Liver (tissue), 10 donors: ENCODE data around the gene CLCN1. TPM values are rescaled to one million over a fixed set of nuclear protein-coding genes. Genes with fewer than 3 reads are reported as not detected.

Experiments
- DNase-seq: peaks from one replicate; pipeline ENCODE4 v3.0.0-alpha.2; 2017; ENCODE audit warnings: low spot score
- H3K27ac ChIP-seq, 2 donors: one replicate each; pipeline ENCODE4 v1.7.0; 2013; ENCODE audit warnings: inconsistent platforms in 2 of 2, low read length in 2 of 2, control low read depth in 1 of 2, low read depth in 1 of 2, mild to moderate bottlenecking in 1 of 2
- H3K27me3 ChIP-seq, 4 donors: one replicate each; pipeline versions ENCODE4 v1.6.1 to v1.7.0; 2013; ENCODE audit warnings: low read length in 3 of 4, inconsistent platforms in 1 of 4, mild to moderate bottlenecking in 1 of 4, moderate library complexity in 1 of 4; ENCODE audit not compliant: control insufficient read depth in 4 of 4, insufficient read depth in 4 of 4
- H3K36me3 ChIP-seq, 4 donors: one replicate each; pipeline versions ENCODE4 v1.6.1 to v1.7.0; 2013; ENCODE audit warnings: low read length in 3 of 4, mild to moderate bottlenecking in 3 of 4, low read depth in 1 of 4, moderate library complexity in 1 of 4; ENCODE audit not compliant: control insufficient read depth in 4 of 4, insufficient read depth in 3 of 4
- H3K4me1 ChIP-seq, 4 donors: one replicate each; pipeline versions ENCODE4 v1.6.1 to v1.7.0; 2013; ENCODE audit warnings: low read length in 3 of 4, mild to moderate bottlenecking in 3 of 4, moderate library complexity in 1 of 4; ENCODE audit not compliant: control insufficient read depth in 4 of 4, insufficient read depth in 4 of 4
- H3K4me3 ChIP-seq, 3 donors: one replicate each; pipeline versions ENCODE4 v1.6.1 to v1.7.0; 2013; ENCODE audit warnings: low read length in 3 of 3, control low read depth in 1 of 3, low read depth in 1 of 3, mild to moderate bottlenecking in 1 of 3
- H3K9ac ChIP-seq, 2 donors: one replicate each; pipeline ENCODE4 v1.7.0; 2013; ENCODE audit warnings: low read length in 2 of 2, mild to moderate bottlenecking in 2 of 2, moderate library complexity in 2 of 2, control low read depth in 1 of 2, low read depth in 1 of 2
- H3K9me3 ChIP-seq, 4 donors: one replicate each; pipeline versions ENCODE4 v1.6.1 to v1.7.0; 2013; ENCODE audit warnings: low read length in 3 of 4; ENCODE audit not compliant: control insufficient read depth in 4 of 4
- ATF3 ChIP-seq: IDR thresholded peaks from 2 replicates; pipeline ENCODE4 v1.6.1; 2016; ENCODE audit warnings: antibody characterized with exemption
- CTCF ChIP-seq: fragments of 150-350 bp; IDR thresholded peaks from 2 replicates; pipeline ENCODE4 v1.5.1; 2017; ENCODE audit warnings: improper control_type of control experiment, low read depth, low read length; ENCODE audit not compliant: missing input control
- EGR1 ChIP-seq, 2 donors: IDR thresholded peaks; 2 replicates each; pipeline ENCODE4 v1.6.1; 2016 to 2018; ENCODE audit warnings: antibody characterized with exemption in 2 of 2, low read depth in 2 of 2
- FOXA1 ChIP-seq: IDR thresholded peaks from 2 replicates; pipeline ENCODE4 v1.6.1; 2016; ENCODE audit warnings: antibody characterized with exemption
- GABPA ChIP-seq, 2 donors: IDR thresholded peaks in 1 of 2; conservative IDR thresholded peaks in 1 of 2; 2 replicates each; pipeline ENCODE4 v1.6.1; 2016; ENCODE audit warnings: antibody characterized with exemption in 2 of 2, mild to moderate bottlenecking in 1 of 2, moderate library complexity in 1 of 2
- HNF4G ChIP-seq: IDR thresholded peaks from 2 replicates; pipeline ENCODE4 v1.6.1; 2016; ENCODE audit warnings: antibody characterized with exemption
- JUND ChIP-seq, 2 donors: IDR thresholded peaks; 2 replicates each; pipeline ENCODE4 v1.6.1; 2016; ENCODE audit warnings: antibody characterized with exemption in 2 of 2
- MAX ChIP-seq: IDR thresholded peaks from 2 replicates; pipeline ENCODE4 v1.6.1; 2016; ENCODE audit warnings: antibody characterized with exemption
- REST ChIP-seq: IDR thresholded peaks from 2 replicates; pipeline ENCODE4 v1.6.1; 2016; ENCODE audit warnings: antibody characterized with exemption, mild to moderate bottlenecking
- RXRA ChIP-seq, 2 donors: IDR thresholded peaks; 2 replicates each; pipeline ENCODE4 v1.6.1; 2017 to 2018; ENCODE audit warnings: antibody characterized with exemption in 2 of 2, mild to moderate bottlenecking in 1 of 2
- SP1 ChIP-seq: IDR thresholded peaks from 2 replicates; pipeline ENCODE4 v1.6.1; 2018; ENCODE audit warnings: antibody characterized with exemption, mild to moderate bottlenecking
- YY1 ChIP-seq: IDR thresholded peaks from 2 replicates; pipeline ENCODE4 v1.6.1; 2016; ENCODE audit warnings: antibody characterized with exemption, mild to moderate bottlenecking
- WGBS: extraction: QIAGEN DNeasy Blood & Tissue Kit; methylation state at CpG from one replicate; pipeline ENCODE4 v1.1.7; 2013; 5-methylcytosine and 5-hydroxymethylcytosine counted together
- polyA plus RNA-seq, 2 donors: library from polyadenylated mRNA; stranded (reverse) in 1 of 2; unstranded in 1 of 2; fragments of 200-250 nt in 1 of 2; fragments of >200 nt in 1 of 2; fragmentation: Nextera tagmentation in 1 of 2; extraction: Ambion mirVana in 1 of 2; gene quantifications; one replicate each; pipeline versions ENCODE4 v1.2.1 to v1.2.3, GENCODE V29; 2013 to 2015
- small RNA-seq: library from RNA; depleted of rRNA; stranded (forward); fragments of <200 nt; gene quantifications from one replicate; pipeline ENCODE3, GENCODE V24; 2014
- total RNA-seq, 2 donors: library from RNA; depleted of rRNA; stranded (reverse); fragments of >200 nt; gene quantifications; one replicate each; pipeline ENCODE4 v1.2.3, GENCODE V29; 2014
- donor health status: healthy.
- donor health status: healthy.
- donor health status: healthy.
- donor health status: healthy.
- donor health status: healthy.

Gene CLCN1
- total and polyA plus RNA-seq, 4 donors: 0.01 to 0.08 TPM; not detected in 2

GRCh38 chr7:143399642-143400041 lies 83.7 kb downstream of the CLCN1 start:
- H3K27ac ChIP-seq: no peak overlapping the region
- WGBS: 97% methylated on average over 20 of the region's 20 CpGs
- no peak for DNase-seq

GRCh38 chr7:143401265-143401664 lies 85.4 kb downstream of the CLCN1 start:
- Histone ChIP-seq H3K4me3 (no peak overlapping the region), H3K4me1 (peaks cover 6 to 54% (median 45%) of the 10 kb centered on the region in 4 donors)

More at GRCh38 chr7:143399642-143400041, 83.7 kb downstream of the CLCN1 start:
- H3K27me3 ChIP-seq: no peaks in the 10 kb centered on the region
- H3K36me3 ChIP-seq: peaks cover 0 to 25% (median 6%) of the 10 kb centered on the region in 4 donors
- no peak overlapping the region for H3K9ac ChIP-seq
- no peak overlapping the region for H3K4me3 ChIP-seq
- H3K9me3 ChIP-seq: no peaks in the 10 kb centered on the region
- TF ChIP-seq JUND (IDR thresholded peaks at IDR 0.05): no peak
- no peak for TF ChIP-seq CTCF
- TF ChIP-seq EGR1 (IDR thresholded peaks at IDR 0.05; ENCODE audit: low read depth in 2 of 2): no peak
- no peak for TF ChIP-seq SP1
- H3K4me1 ChIP-seq: peaks cover 17 to 59% (median 52%) of the 10 kb centered on the region in 4 donors

More at GRCh38 chr7:143401265-143401664, 85.4 kb downstream of the CLCN1 start:
- Histone ChIP-seq H3K36me3 (peaks cover 0 to 25% (median 6%) of the 10 kb centered on the region in 4 donors), H3K9ac (no peak overlapping the region), H3K9me3 (no peaks in the 10 kb centered on the region), H3K27me3 (no peaks in the 10 kb centered on the region), H3K27ac (no peak overlapping the region)
- no peak for TF ChIP-seq CTCF
- TF ChIP-seq GABPA (IDR thresholded peaks at IDR 0.05 in 1 of 2, conservative IDR thresholded peaks at IDR 0.05 in 1 of 2): no peak
- no peak for TF ChIP-seq REST
- no peak for TF ChIP-seq FOXA1
- no peak for TF ChIP-seq RXRA (IDR thresholded peaks at IDR 0.05)
- TF ChIP-seq HNF4G: no peak
- TF ChIP-seq YY1: no peak
- TF ChIP-seq ATF3: no peak
- no peak for TF ChIP-seq SP1
- no peak for TF ChIP-seq MAX
- DNase-seq: no peak
- 89% methylated on average over 12 of the region's 12 CpGs for WGBS

Small RNAs within 50 kb of the gene (small RNA-seq; reads per million reads assigned to genes)
- gene MIR6892 (0.09 reads per million), gene RN7SL481P (not detected), gene RN7SL535P (not detected)

Other genes starting within 250 kb of the CLCN1 start
- gene PIP, start 184.0 kb upstream of the CLCN1 start, total RNA-seq: not detected
- not detected for gene PIP, start 184.0 kb upstream of the CLCN1 start, polyA plus RNA-seq
- gene TAS2R39, start 132.7 kb upstream of the CLCN1 start, total RNA-seq: not detected
- gene TAS2R39, start 132.7 kb upstream of the CLCN1 start, polyA plus RNA-seq: not detected
- gene TAS2R40, start 94.1 kb upstream of the CLCN1 start, total RNA-seq: not detected
- gene TAS2R40, start 94.1 kb upstream of the CLCN1 start, polyA plus RNA-seq: not detected
- gene GSTK1, start 52.7 kb upstream of the CLCN1 start, total RNA-seq: 100 to 1,000 TPM in 1 of 2 donors, 10 to 100 TPM in 1; 98.9 to 178 TPM
- gene GSTK1, start 52.7 kb upstream of the CLCN1 start, polyA plus RNA-seq: 100 to 1,000 TPM; 195 to 253 TPM
- gene TMEM139, start 31.2 kb upstream of the CLCN1 start, total RNA-seq: 1 to 10 TPM; 3.0 to 3.9 TPM
- gene TMEM139, start 31.2 kb upstream of the CLCN1 start, polyA plus RNA-seq: 1 to 10 TPM; 7.0 to 8.6 TPM
- 10 to 100 TPM in 1 of 2 donors, 1 to 10 TPM in 1; 4.5 to 11.3 TPM for gene CASP2, start 27.8 kb upstream of the CLCN1 start, total RNA-seq
- 1 to 10 TPM; 3.4 to 3.7 TPM for gene CASP2, start 27.8 kb upstream of the CLCN1 start, polyA plus RNA-seq
- under 1 TPM; 0.08 to 0.14 TPM for gene FAM131B, start 46.6 kb downstream of the CLCN1 start, total RNA-seq
- under 1 TPM in 1 of 2 donors, not detected in 1; 0.06 TPM for gene FAM131B, start 46.6 kb downstream of the CLCN1 start, polyA plus RNA-seq
- 10 to 100 TPM; 15.4 to 17.2 TPM for gene ZYX, start 65.2 kb downstream of the CLCN1 start, total RNA-seq
- 10 to 100 TPM; 15.8 to 49.7 TPM for gene ZYX, start 65.2 kb downstream of the CLCN1 start, polyA plus RNA-seq
- gene EPHA1, start 92.7 kb downstream of the CLCN1 start, total RNA-seq: 10 to 100 TPM; 12.0 to 21.0 TPM
- gene EPHA1, start 92.7 kb downstream of the CLCN1 start, polyA plus RNA-seq: 10 to 100 TPM; 10.3 to 10.7 TPM
- gene TAS2R60, start 127.3 kb downstream of the CLCN1 start, total RNA-seq: under 1 TPM in 1 of 2 donors, not detected in 1; 0.50 TPM
- not detected for gene TAS2R60, start 127.3 kb downstream of the CLCN1 start, polyA plus RNA-seq
- gene TAS2R41, start 161.8 kb downstream of the CLCN1 start, total RNA-seq: under 1 TPM in 1 of 2 donors, not detected in 1; 0.25 TPM
- gene TAS2R41, start 161.8 kb downstream of the CLCN1 start, polyA plus RNA-seq: not detected